Measurements from ENCODE around the gene MIPEP. TPM values are rescaled to one million over a fixed set of nuclear protein-coding genes. Genes with fewer than 3 reads are reported as not detected.

The MIPEP gene
- total RNA-seq, 3 donors from 2014 or later = 11.0 to 23.0 (median 20.0) TPM

DNA sequence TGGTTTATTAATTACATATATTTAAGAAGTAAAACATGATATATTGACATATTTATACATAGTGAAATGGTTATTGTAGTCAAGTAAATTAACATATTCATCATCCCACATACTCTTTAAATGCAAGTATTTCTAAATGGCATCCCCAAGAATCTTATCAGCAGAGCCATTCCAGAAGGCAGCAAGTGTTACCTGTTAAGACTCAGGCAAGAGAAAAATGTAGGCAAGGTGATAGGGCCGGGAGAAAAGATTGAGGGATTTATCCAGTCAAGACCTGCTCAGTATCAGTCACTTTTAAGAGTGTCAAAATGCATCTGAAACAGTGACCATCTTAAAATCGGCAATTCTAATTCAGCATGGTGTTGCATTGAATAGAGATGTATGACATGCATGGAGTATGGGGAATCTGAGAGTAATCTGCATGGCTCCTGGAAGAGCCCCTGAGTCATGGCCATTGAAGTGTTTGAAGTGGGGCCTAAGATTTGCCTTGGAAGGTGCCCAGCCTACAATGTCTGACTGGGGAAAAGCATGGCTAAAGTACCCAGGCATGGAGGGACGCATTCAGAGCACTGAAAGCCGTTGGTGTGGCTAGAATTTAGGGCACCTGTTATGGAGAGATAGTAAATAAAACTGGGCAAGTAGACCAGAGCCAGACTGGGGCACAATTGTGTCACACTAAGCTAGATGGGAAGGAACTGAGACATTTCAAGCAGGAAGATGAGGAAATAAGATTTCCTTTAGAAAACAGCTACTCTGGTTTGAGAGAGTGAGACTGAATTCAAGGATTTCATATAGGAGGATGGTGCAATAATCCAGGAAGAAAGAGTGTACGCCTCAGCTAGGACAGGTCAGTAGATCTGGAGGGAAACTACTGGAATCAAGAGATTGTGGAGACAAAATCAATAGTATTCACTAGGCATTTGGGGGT lies 33.1 kb upstream of the MIPEP start:
- no peaks in the 10 kb centered on the region for H3K4me1 ChIP-seq
- no peak for DNase-seq (ENCODE audit: low spot score in 2 of 2)
- TF ChIP-seq POLR2AphosphoS5 (IDR thresholded peaks at IDR 0.05) (no peak), POLR2A (IDR thresholded peaks at IDR 0.05) (no peak), CTCF (IDR thresholded peaks at IDR 0.05) (no peak)
- H3K36me3 ChIP-seq = no peaks in the 10 kb centered on the region
- intact Hi-C loops (cut with DNase I; ENCODE audit: low total_unique reads) = no loop called here
- H3K9me3 ChIP-seq = no peaks in the 10 kb centered on the region
- no peaks in the 10 kb centered on the region for H3K27me3 ChIP-seq
- no peak overlapping the region for H3K4me3 ChIP-seq
- H3K27ac ChIP-seq = no peak overlapping the region

GRCh38 chr13:23921451-23921888 lies 32.3 kb upstream of the MIPEP start:
- H3K9me3 ChIP-seq = no peaks in the 10 kb centered on the region
- no peaks in the 10 kb centered on the region for H3K36me3 ChIP-seq
- no peaks in the 10 kb centered on the region for H3K27me3 ChIP-seq
- peak in 2 of 3 donors; percentile 36 to 38 for TF ChIP-seq CTCF (IDR thresholded peaks at IDR 0.05)
- TF ChIP-seq POLR2AphosphoS5 (IDR thresholded peaks at IDR 0.05) = no peak
- no peak overlapping the region for H3K27ac ChIP-seq
- no peaks in the 10 kb centered on the region for H3K4me1 ChIP-seq
- H3K4me3 ChIP-seq = no peak overlapping the region
- no peak for DNase-seq (ENCODE audit: low spot score in 2 of 2)
- intact Hi-C loops (cut with DNase I; ENCODE audit: low total_unique reads) = no loop called here

GRCh38 chr13:23919006-23919405 lies 29.8 kb upstream of the MIPEP start:
- Histone ChIP-seq H3K27me3 (no peaks in the 10 kb centered on the region), H3K4me1 (no peaks in the 10 kb centered on the region), H3K4me3 (no peak overlapping the region), H3K36me3 (no peaks in the 10 kb centered on the region), H3K9me3 (no peaks in the 10 kb centered on the region), H3K27ac (no peak overlapping the region)
- TF ChIP-seq POLR2AphosphoS5 (IDR thresholded peaks at IDR 0.05) (no peak), CTCF (IDR thresholded peaks at IDR 0.05) (no peak), POLR2A (IDR thresholded peaks at IDR 0.05) (no peak)
- DNase-seq (ENCODE audit: low spot score in 2 of 2) = no peak
- intact Hi-C loops (cut with DNase I; ENCODE audit: low total_unique reads) = loop anchor here (10.0 kb wide), 1 partner anchor 1336 kb away; no protein-coding TSS in a partner anchor

DNA sequence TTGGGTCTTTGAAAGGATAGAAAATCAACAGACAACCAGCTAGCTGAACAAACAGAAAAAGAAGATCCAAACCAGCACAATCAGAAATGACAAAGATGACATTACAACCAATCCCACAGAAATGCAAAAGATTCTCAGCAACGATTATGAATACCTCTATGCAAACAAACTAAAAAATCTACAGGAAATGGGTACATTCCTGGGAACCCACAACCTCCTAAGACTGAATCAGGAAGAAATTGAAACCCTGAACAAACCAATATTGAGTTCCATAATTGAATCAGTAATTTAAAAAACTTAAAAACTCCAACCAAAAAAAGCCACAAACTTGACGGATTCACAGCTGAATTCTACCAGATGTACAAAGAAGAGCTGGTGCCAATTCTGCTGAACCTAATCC lies 29.0 kb upstream of the MIPEP start:
- H3K36me3 ChIP-seq = no peaks in the 10 kb centered on the region
- DNase-seq (ENCODE audit: low spot score in 2 of 2) = no peak
- H3K27ac ChIP-seq = no peak overlapping the region
- no peaks in the 10 kb centered on the region for H3K4me1 ChIP-seq
- H3K4me3 ChIP-seq = no peak overlapping the region
- intact Hi-C loops (cut with DNase I; ENCODE audit: low total_unique reads) = loop anchor here (10.0 kb wide), 1 partner anchor 1337 kb away; no protein-coding TSS in a partner anchor
- TF ChIP-seq CTCF (IDR thresholded peaks at IDR 0.05) (no peak), POLR2AphosphoS5 (IDR thresholded peaks at IDR 0.05) (no peak), POLR2A (IDR thresholded peaks at IDR 0.05) (no peak)
- H3K9me3 ChIP-seq = no peaks in the 10 kb centered on the region
- H3K27me3 ChIP-seq = no peaks in the 10 kb centered on the region

DNA sequence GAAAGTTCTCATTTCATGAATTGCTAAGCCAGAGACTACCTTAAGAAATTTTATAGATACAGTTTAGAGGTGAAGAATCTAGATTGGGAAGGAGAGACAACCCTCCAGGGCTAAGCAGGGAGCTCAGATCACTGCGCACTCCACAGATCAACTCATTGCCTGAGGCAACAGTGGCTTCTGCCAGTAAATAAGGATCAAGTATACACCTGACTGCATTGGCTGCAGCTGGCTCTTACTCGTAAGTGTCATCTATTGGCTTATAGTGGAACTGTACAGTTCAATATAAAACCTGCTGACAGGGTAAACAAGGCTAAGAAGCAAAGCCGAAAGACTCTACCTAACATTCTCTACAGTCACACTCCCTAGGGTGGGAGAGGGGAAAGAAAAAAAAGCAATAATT lies 26.1 kb upstream of the MIPEP start:
- no peaks in the 10 kb centered on the region for H3K36me3 ChIP-seq
- no peak for DNase-seq (ENCODE audit: low spot score in 2 of 2)
- H3K4me1 ChIP-seq = no peaks in the 10 kb centered on the region
- intact Hi-C loops (cut with DNase I; ENCODE audit: low total_unique reads) = loop anchor here (10.0 kb wide), 1 partner anchor 1339 kb away; no protein-coding TSS in a partner anchor
- H3K9me3 ChIP-seq = no peaks in the 10 kb centered on the region
- H3K27ac ChIP-seq = no peak overlapping the region
- no peak for TF ChIP-seq POLR2AphosphoS5 (IDR thresholded peaks at IDR 0.05)
- no peak for TF ChIP-seq CTCF (IDR thresholded peaks at IDR 0.05)
- no peak for TF ChIP-seq POLR2A (IDR thresholded peaks at IDR 0.05)
- H3K4me3 ChIP-seq = no peak overlapping the region
- H3K27me3 ChIP-seq = no peaks in the 10 kb centered on the region

Data from breast epithelium (tissue), 4 donors.